ENCODE results near the gene BCAT1.
"Not testable (repeated sequence)": the region's sequence is repeated elsewhere in the genome, so short reads cannot be mapped to it uniquely, and the experiment has no call there.

BCAT1 gene

GRCh38 chr12:24956351-24956750 lies 7.5 kb upstream of the BCAT1 start:
- DNase-seq, result not testable (repeated sequence)

GRCh38 chr12:24955853-24956252 lies 7.0 kb upstream of the BCAT1 start:
- DNase-seq, result no peak

- DNase-seq, result no peak
These were observed 6.5 kb upstream of the BCAT1 start for GRCh38 chr12:24955389-24955788.

GRCh38 chr12:24954261-24954660 lies 5.4 kb upstream of the BCAT1 start:
- DNase-seq, result no peak

GRCh38 chr12:24952389-24952788 lies 3.5 kb upstream of the BCAT1 start:
- DNase-seq, result no peak

GRCh38 chr12:24950231-24950834 lies 1.4 kb upstream of the BCAT1 start:
- peak; percentile 96 for DNase-seq

- peak; percentile 56 for DNase-seq
These were observed 513 bp downstream of the BCAT1 start for GRCh38 chr12:24948420-24948756.

GRCh38 chr12:24947541-24948419 lies 1.1 kb downstream of the BCAT1 start:
- peak; percentile 56 for DNase-seq

- no peak for DNase-seq
These were observed 3.1 kb downstream of the BCAT1 start for GRCh38 chr12:24945845-24946244.

- no peak for DNase-seq
These were observed 3.9 kb downstream of the BCAT1 start for GRCh38 chr12:24945039-24945438.

- no peak for DNase-seq
These were observed 4.3 kb downstream of the BCAT1 start for GRCh38 chr12:24944601-24944975.

- no peak for DNase-seq
These were observed 4.8 kb downstream of the BCAT1 start for GRCh38 chr12:24943947-24944600.

GRCh38 chr12:24940157-24940556 lies 8.7 kb downstream of the BCAT1 start:
- no peak for DNase-seq

- DNase-seq, result not testable (repeated sequence)
These were observed 9.3 kb downstream of the BCAT1 start for GRCh38 chr12:24939551-24939950.

GRCh38 chr12:24938341-24938740 lies 10.6 kb downstream of the BCAT1 start:
- DNase-seq, result no peak

GRCh38 chr12:24937553-24938244 lies 11.2 kb downstream of the BCAT1 start:
- DNase-seq, result no peak

- DNase-seq, result no peak
These were observed 15.1 kb downstream of the BCAT1 start for GRCh38 chr12:24933694-24934407.

GRCh38 chr12:24931666-24932405 lies 17.1 kb downstream of the BCAT1 start:
- DNase-seq, result peak; percentile 53

GRCh38 chr12:24929953-24930352 lies 18.9 kb downstream of the BCAT1 start:
- no peak for DNase-seq

- not testable (repeated sequence) for DNase-seq
These were observed 20.2 kb downstream of the BCAT1 start for GRCh38 chr12:24928533-24929306.

GRCh38 chr12:24928131-24928530 lies 20.8 kb downstream of the BCAT1 start:
- no peak for DNase-seq
